Endothelial cell (in vitro differentiated cells): ENCODE data around the gene BEND5. TPM values are rescaled to one million over a fixed set of nuclear protein-coding genes. Genes with fewer than 3 reads are reported as not detected.

Source experiments
- DNase-seq: peaks from one replicate; pipeline ENCODE4 v3.0.0; 2021; ENCODE audit warnings: low spot score
- H3K27ac Mint-ChIP-seq: one replicate; pipeline ENCODE4 v1.8.0; 2021; ENCODE audit warnings: mixed read lengths, inconsistent platforms; ENCODE audit not compliant: unreplicated experiment
- H3K27me3 Mint-ChIP-seq: one replicate; pipeline ENCODE4 v1.8.0; 2021; ENCODE audit warnings: mild to moderate bottlenecking, moderate library complexity, mixed read lengths, inconsistent platforms; ENCODE audit not compliant: unreplicated experiment
- H3K36me3 Mint-ChIP-seq: one replicate; pipeline ENCODE4 v1.8.0; 2021; ENCODE audit warnings: mild to moderate bottlenecking, low read depth, mixed read lengths, inconsistent platforms; ENCODE audit not compliant: unreplicated experiment
- H3K4me1 Mint-ChIP-seq: one replicate; pipeline ENCODE4 v1.8.0; 2021; ENCODE audit warnings: mild to moderate bottlenecking, mixed read lengths, inconsistent platforms; ENCODE audit not compliant: unreplicated experiment
- H3K4me3 Mint-ChIP-seq: one replicate; pipeline ENCODE4 v1.8.0; 2021; ENCODE audit warnings: mild to moderate bottlenecking, mixed read lengths, inconsistent platforms; ENCODE audit not compliant: unreplicated experiment
- H3K9me3 Mint-ChIP-seq: one replicate; pipeline ENCODE4 v1.8.0; 2021; ENCODE audit warnings: mixed read lengths, inconsistent platforms; ENCODE audit not compliant: unreplicated experiment
- CTCF ChIP-seq: fragments of 200-600 bp; sonication (generic); IDR thresholded peaks from one replicate; pipeline ENCODE4 v1.5.0; 2021; ENCODE audit warnings: antibody characterized with exemption; ENCODE audit not compliant: unreplicated experiment
- total RNA-seq: library from RNA; stranded (reverse); fragmentation: NEBNext Ultra II Directional; extraction: Animal tissue kit (Norgen Biotek cat#: 25700); gene quantifications from one replicate; pipeline ENCODE4 v1.2.1, GENCODE V29; 2021; ENCODE audit not compliant: unreplicated experiment

The BEND5 gene
- total RNA-seq, 1 donor from 2014 or later, result 9.1 TPM

GRCh38 chr1:48777219-48777895 lies 666 bp upstream of the BEND5 start:
- peak overlapping the region; percentile 95 for H3K4me3 Mint-ChIP-seq
- peaks cover 4% of the 10 kb centered on the region for H3K36me3 Mint-ChIP-seq
- DNase-seq, result peak; percentile 9
- H3K9me3 Mint-ChIP-seq, result no peaks in the 10 kb centered on the region
- peaks cover 16% of the 10 kb centered on the region for H3K4me1 Mint-ChIP-seq
- peak overlapping the region; percentile 55 for H3K27ac Mint-ChIP-seq
- peaks cover 3% of the 10 kb centered on the region for H3K27me3 Mint-ChIP-seq
- no peak for TF ChIP-seq CTCF

GRCh38 chr1:48775831-48776392 lies 779 bp downstream of the BEND5 start:
- no peaks in the 10 kb centered on the region for H3K9me3 Mint-ChIP-seq
- peaks cover 16% of the 10 kb centered on the region for H3K4me1 Mint-ChIP-seq
- H3K36me3 Mint-ChIP-seq, result peaks cover 9% of the 10 kb centered on the region
- peak overlapping the region; percentile 85 for H3K27ac Mint-ChIP-seq
- DNase-seq, result no peak
- H3K4me3 Mint-ChIP-seq, result peak overlapping the region; percentile 98
- TF ChIP-seq CTCF, result no peak
- peaks cover 3% of the 10 kb centered on the region for H3K27me3 Mint-ChIP-seq

GRCh38 chr1:48773133-48773532 lies 3.6 kb downstream of the BEND5 start:
- Mint-ChIP-seq H3K9me3 (no peaks in the 10 kb centered on the region), H3K4me3 (no peak overlapping the region), H3K27me3 (peaks cover 6% of the 10 kb centered on the region), H3K36me3 (peaks cover 13% of the 10 kb centered on the region), H3K4me1 (peaks cover 18% of the 10 kb centered on the region), H3K27ac (no peak overlapping the region)
- DNase-seq, result no peak
- no peak for TF ChIP-seq CTCF

GRCh38 chr1:48772211-48772610 lies 4.5 kb downstream of the BEND5 start:
- peaks cover 18% of the 10 kb centered on the region for H3K4me1 Mint-ChIP-seq
- H3K36me3 Mint-ChIP-seq, result peaks cover 15% of the 10 kb centered on the region
- H3K4me3 Mint-ChIP-seq, result no peak overlapping the region
- TF ChIP-seq CTCF, result no peak
- peaks cover 6% of the 10 kb centered on the region for H3K27me3 Mint-ChIP-seq
- DNase-seq, result no peak
- no peak overlapping the region for H3K27ac Mint-ChIP-seq
- no peaks in the 10 kb centered on the region for H3K9me3 Mint-ChIP-seq

GRCh38 chr1:48771561-48771960 lies 5.1 kb downstream of the BEND5 start:
- no peak for TF ChIP-seq CTCF
- Mint-ChIP-seq H3K4me1 (peaks cover 16% of the 10 kb centered on the region), H3K36me3 (peaks cover 16% of the 10 kb centered on the region), H3K27me3 (peaks cover 6% of the 10 kb centered on the region), H3K27ac (no peak overlapping the region), H3K9me3 (no peaks in the 10 kb centered on the region), H3K4me3 (no peak overlapping the region)
- no peak for DNase-seq
